ENCODE data around the gene PRKAR1B.

The PRKAR1B gene

GRCh38 chr7:673681-674453 lies 53.2 kb downstream of the PRKAR1B start:
- TF ChIP-seq CTCF (conservative IDR thresholded peaks at IDR 0.05; ENCODE audit: low read depth, low read length), result no peak
- H3K4me3 ChIP-seq (ENCODE audit: low read length), result no peak overlapping the region
- DNase-seq (ENCODE audit: low read depth), result no peak

- no peak overlapping the region for H3K4me3 ChIP-seq (ENCODE audit: low read length)
- no peak for TF ChIP-seq CTCF (conservative IDR thresholded peaks at IDR 0.05; ENCODE audit: low read depth, low read length)
- no peak for DNase-seq (ENCODE audit: low read depth)
Observed at GRCh38 chr7:672891-673290, 54.2 kb downstream of the PRKAR1B start.

GRCh38 chr7:671415-672042 lies 55.6 kb downstream of the PRKAR1B start:
- H3K4me3 ChIP-seq (ENCODE audit: low read length), result no peak overlapping the region
- DNase-seq (ENCODE audit: low read depth), result no peak
- no peak for TF ChIP-seq CTCF (conservative IDR thresholded peaks at IDR 0.05; ENCODE audit: low read depth, low read length)

- DNase-seq (ENCODE audit: low read depth), result no peak
- no peak for TF ChIP-seq CTCF (conservative IDR thresholded peaks at IDR 0.05; ENCODE audit: low read depth, low read length)
- no peak overlapping the region for H3K4me3 ChIP-seq (ENCODE audit: low read length)
Observed at GRCh38 chr7:670501-671390, 56.3 kb downstream of the PRKAR1B start.

- DNase-seq (ENCODE audit: low read depth), result no peak
- TF ChIP-seq CTCF (conservative IDR thresholded peaks at IDR 0.05; ENCODE audit: low read depth, low read length), result no peak
- no peak overlapping the region for H3K4me3 ChIP-seq (ENCODE audit: low read length)
Observed at GRCh38 chr7:668958-669357, 58.1 kb downstream of the PRKAR1B start.

- no peak for DNase-seq (ENCODE audit: low read depth)
- no peak for TF ChIP-seq CTCF (conservative IDR thresholded peaks at IDR 0.05; ENCODE audit: low read depth, low read length)
- no peak overlapping the region for H3K4me3 ChIP-seq (ENCODE audit: low read length)
Observed at GRCh38 chr7:668139-668931, 58.7 kb downstream of the PRKAR1B start.
